CD4-positive, alpha-beta T cell treated with Interleukin-12 subunit alpha and Interleukin-12 subunit beta, for 1 hour (primary cell): Measurements from ENCODE around the gene SPEF1.

Experiments
- DNase-seq: peaks from one replicate; pipeline ENCODE4 v3.0.0-alpha.2; 2020

Gene SPEF1

GRCh38 chr20:3744806-3745685 is 36.2 kb downstream of the SPEF1 start:
- peak; percentile 82 for DNase-seq

GRCh38 chr20:3744037-3744436 is 37.2 kb downstream of the SPEF1 start:
- DNase-seq: no peak

GRCh38 chr20:3743251-3743650 is 38.0 kb downstream of the SPEF1 start:
- no peak for DNase-seq

GRCh38 chr20:3741836-3742458 is 39.3 kb downstream of the SPEF1 start:
- no peak for DNase-seq

- DNase-seq: no peak
Observed at GRCh38 chr20:3740615-3741301, 40.5 kb downstream of the SPEF1 start.

GRCh38 chr20:3739926-3740451 is 41.3 kb downstream of the SPEF1 start:
- DNase-seq: no peak

- no peak for DNase-seq
Observed at GRCh38 chr20:3739054-3739925, 42.0 kb downstream of the SPEF1 start.

GRCh38 chr20:3738111-3739053 is 42.9 kb downstream of the SPEF1 start:
- DNase-seq: no peak

GRCh38 chr20:3735768-3736167 is 45.5 kb downstream of the SPEF1 start:
- DNase-seq: no peak

- DNase-seq: no peak
Observed at GRCh38 chr20:3734111-3734843, 47.0 kb downstream of the SPEF1 start.

- no peak for DNase-seq
Observed at GRCh38 chr20:3733119-3733995, 47.9 kb downstream of the SPEF1 start.

- DNase-seq: no peak
Observed at GRCh38 chr20:3732327-3733118, 48.7 kb downstream of the SPEF1 start, which contains the start of gene HSPA12B. Gene HSPA12B, plus strand, starts transcription at chr20:3732685. Its CDS starts 5,990 bp downstream, at chr20:3738675.

- DNase-seq: no peak
Observed at GRCh38 chr20:3731944-3732326, 49.3 kb downstream of the SPEF1 start.

- DNase-seq: no peak
Observed at GRCh38 chr20:3730803-3731672, 50.2 kb downstream of the SPEF1 start.

- DNase-seq: no peak
Observed at GRCh38 chr20:3729811-3730540, 51.3 kb downstream of the SPEF1 start.

GRCh38 chr20:3729378-3729777 is 51.9 kb downstream of the SPEF1 start:
- DNase-seq: no peak

GRCh38 chr20:3728876-3729275 is 52.4 kb downstream of the SPEF1 start:
- DNase-seq: no peak
